ENCODE measurements around the gene XRCC4. TPM values are rescaled to one million over a fixed set of nuclear protein-coding genes. Genes with fewer than 3 reads are reported as not detected.

XRCC4 gene
- total and polyA plus RNA-seq, 4 donors, result 2.3 to 4.9 (median 3.0) TPM

- no peak for TF ChIP-seq REST (IDR thresholded peaks at IDR 0.05)
- no peak for TF ChIP-seq NR2F2 (IDR thresholded peaks at IDR 0.05)
- TF ChIP-seq GABPA (IDR thresholded peaks at IDR 0.05 in 1 of 2, conservative IDR thresholded peaks at IDR 0.05 in 1 of 2), result no peak
- no peak for TF ChIP-seq RAD21 (IDR thresholded peaks at IDR 0.05)
Observed at GRCh38 chr5:83323557-83324180, 246.3 kb downstream of the XRCC4 start (continued).

GRCh38 chr5:83331842-83332241 is 254.5 kb downstream of the XRCC4 start:
- Histone ChIP-seq H3K27ac (ENCODE audit: low read depth in 1 of 2, low read length in 2 of 2) (no peak overlapping the region), H3K27me3 (ENCODE audit: control insufficient read depth in 4 of 4, insufficient read depth in 4 of 4, low read length in 3 of 4) (no peaks in the 10 kb centered on the region), H3K9ac (ENCODE audit: low read depth in 1 of 2, low read length in 2 of 2) (no peak overlapping the region), H3K4me1 (ENCODE audit: control insufficient read depth in 4 of 4, insufficient read depth in 4 of 4, low read length in 3 of 4) (no peaks in the 10 kb centered on the region), H3K4me3 (ENCODE audit: low read depth in 1 of 3, low read length in 3 of 3) (no peak overlapping the region), H3K9me3 (ENCODE audit: control insufficient read depth in 4 of 4, low read length in 3 of 4) (no peaks in the 10 kb centered on the region), H3K36me3 (ENCODE audit: control insufficient read depth in 4 of 4, insufficient read depth in 3 of 4, low read depth in 1 of 4, low read length in 3 of 4) (no peaks in the 10 kb centered on the region)
- WGBS, result 87% methylated on average over 2 of the region's 2 CpGs
- TF ChIP-seq SP1 (IDR thresholded peaks at IDR 0.05) (no peak), MAX (IDR thresholded peaks at IDR 0.05) (no peak), RAD21 (IDR thresholded peaks at IDR 0.05) (no peak), TAF1 (conservative IDR thresholded peaks at IDR 0.05) (no peak), REST (IDR thresholded peaks at IDR 0.05) (no peak), FOXA2 (IDR thresholded peaks at IDR 0.05) (no peak), ATF3 (IDR thresholded peaks at IDR 0.05) (no peak), HNF4A (conservative IDR thresholded peaks at IDR 0.05) (no peak), FOXA1 (IDR thresholded peaks at IDR 0.05) (no peak), ZBTB33 (IDR thresholded peaks at IDR 0.05) (no peak), EGR1 (IDR thresholded peaks at IDR 0.05; ENCODE audit: low read depth in 2 of 2) (no peak), YY1 (IDR thresholded peaks at IDR 0.05) (no peak), RXRA (IDR thresholded peaks at IDR 0.05) (no peak), GABPA (IDR thresholded peaks at IDR 0.05 in 1 of 2, conservative IDR thresholded peaks at IDR 0.05 in 1 of 2) (no peak), NR2F2 (IDR thresholded peaks at IDR 0.05) (no peak), HNF4G (IDR thresholded peaks at IDR 0.05) (no peak), CTCF (IDR thresholded peaks at IDR 0.05; ENCODE audit: low read depth, low read length, missing input control) (no peak), JUND (IDR thresholded peaks at IDR 0.05) (no peak)
- no peak for DNase-seq (ENCODE audit: low spot score)
